Measurements from ENCODE around the gene AKAP7.

The AKAP7 gene

DNA sequence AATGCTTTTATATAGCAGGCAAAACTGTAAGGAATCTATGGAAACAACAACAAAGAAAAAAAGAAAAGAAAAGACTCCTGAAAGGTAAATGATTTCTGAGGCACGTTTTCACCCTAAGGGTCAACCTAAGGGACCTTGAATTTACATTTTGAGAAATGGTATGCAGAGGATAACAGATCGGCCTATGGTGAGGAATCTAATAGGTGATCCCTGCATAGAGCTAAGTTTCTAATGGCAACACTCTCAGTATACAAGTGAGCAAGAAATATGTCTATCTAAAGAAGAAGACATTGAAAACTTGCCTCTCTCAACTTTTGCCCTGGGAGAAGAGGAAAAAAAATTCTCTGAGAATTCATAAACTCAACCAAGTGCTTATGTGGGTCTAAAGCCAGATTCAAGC, 18.9 kb upstream of the AKAP7 start:
- Histone ChIP-seq H3K4me3 (ENCODE audit: low read depth in 1 of 2, low read length in 2 of 2) (no peak overlapping the region), H4K20me1 (ENCODE audit: insufficient read depth, low read length) (no peaks in the 10 kb centered on the region), H3K36me3 (ENCODE audit: insufficient read depth, low read length) (no peaks in the 10 kb centered on the region), H3K4me1 (ENCODE audit: insufficient read depth, low read length) (no peaks in the 10 kb centered on the region), H3K27ac (ENCODE audit: low read length) (no peak overlapping the region), H3K79me2 (ENCODE audit: insufficient read depth, low read length) (no peaks in the 10 kb centered on the region), H3K9ac (ENCODE audit: low read depth, low read length) (no peak overlapping the region), H3K9me3 (ENCODE audit: insufficient read depth, low read length, severe bottlenecking) (peaks cover 5% of the 10 kb centered on the region), H3K27me3 (ENCODE audit: insufficient read depth, low read length, poor library complexity) (no peaks in the 10 kb centered on the region), H3K4me2 (ENCODE audit: insufficient read depth, low read length) (no peak overlapping the region), H2AFZ (ENCODE audit: low read depth, low read length) (no peak overlapping the region)
- DNase-seq (no peak), ATAC-seq (ENCODE audit: insufficient read depth, low read depth) (no peak)
- no peak for TF ChIP-seq EZH2 (IDR thresholded peaks at IDR 0.05; ENCODE audit: borderline replicate concordance, low read depth, low read length, severe bottlenecking)
- TF ChIP-seq, protein P1, sequence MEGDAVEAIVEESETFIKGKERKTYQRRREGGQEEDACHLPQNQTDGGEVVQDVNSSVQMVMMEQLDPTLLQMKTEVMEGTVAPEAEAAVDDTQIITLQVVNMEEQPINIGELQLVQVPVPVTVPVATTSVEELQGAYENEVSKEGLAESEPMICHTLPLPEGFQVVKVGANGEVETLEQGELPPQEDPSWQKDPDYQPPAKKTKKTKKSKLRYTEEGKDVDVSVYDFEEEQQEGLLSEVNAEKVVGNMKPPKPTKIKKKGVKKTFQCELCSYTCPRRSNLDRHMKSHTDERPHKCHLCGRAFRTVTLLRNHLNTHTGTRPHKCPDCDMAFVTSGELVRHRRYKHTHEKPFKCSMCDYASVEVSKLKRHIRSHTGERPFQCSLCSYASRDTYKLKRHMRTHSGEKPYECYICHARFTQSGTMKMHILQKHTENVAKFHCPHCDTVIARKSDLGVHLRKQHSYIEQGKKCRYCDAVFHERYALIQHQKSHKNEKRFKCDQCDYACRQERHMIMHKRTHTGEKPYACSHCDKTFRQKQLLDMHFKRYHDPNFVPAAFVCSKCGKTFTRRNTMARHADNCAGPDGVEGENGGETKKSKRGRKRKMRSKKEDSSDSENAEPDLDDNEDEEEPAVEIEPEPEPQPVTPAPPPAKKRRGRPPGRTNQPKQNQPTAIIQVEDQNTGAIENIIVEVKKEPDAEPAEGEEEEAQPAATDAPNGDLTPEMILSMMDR (IDR thresholded peaks at IDR 0.05; ENCODE audit: borderline replicate concordance, extremely low read depth, low read length, poor library complexity, severe bottlenecking), result no peak

DNA sequence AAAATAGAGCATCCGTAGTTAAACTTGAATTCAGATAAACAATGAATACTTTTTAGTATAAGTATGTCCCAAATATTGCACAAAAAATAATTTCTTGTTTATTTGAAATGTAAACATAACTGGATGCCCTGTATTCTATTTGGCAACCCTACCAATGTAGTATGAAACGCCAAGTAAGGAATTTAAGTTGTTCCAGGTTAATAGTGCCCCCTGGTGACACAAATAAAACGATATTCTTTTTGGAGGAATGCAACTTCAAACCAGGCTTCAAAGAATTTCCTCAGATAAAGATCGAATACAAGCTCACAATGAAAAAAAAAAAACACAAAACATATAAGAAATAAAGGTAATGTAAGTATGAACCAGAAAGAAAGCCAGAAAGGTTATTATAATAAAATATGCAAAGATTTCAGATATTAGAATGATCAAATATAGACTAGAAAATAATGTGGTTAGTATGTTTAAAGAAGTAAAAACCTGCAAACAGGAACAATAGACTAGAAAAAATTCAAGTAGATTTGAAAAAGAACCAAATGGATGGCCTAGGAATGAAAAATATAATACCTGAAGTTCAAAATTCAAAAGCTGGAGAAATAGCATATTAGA, 18.4 kb upstream of the AKAP7 start:
- H3K9me3 ChIP-seq (ENCODE audit: insufficient read depth, low read length, severe bottlenecking), result peaks cover 5% of the 10 kb centered on the region
- no peaks in the 10 kb centered on the region for H3K27me3 ChIP-seq (ENCODE audit: insufficient read depth, low read length, poor library complexity)
- H2AFZ ChIP-seq (ENCODE audit: low read depth, low read length), result no peak overlapping the region
- no peaks in the 10 kb centered on the region for H3K36me3 ChIP-seq (ENCODE audit: insufficient read depth, low read length)
- no peaks in the 10 kb centered on the region for H4K20me1 ChIP-seq (ENCODE audit: insufficient read depth, low read length)
- no peaks in the 10 kb centered on the region for H3K4me1 ChIP-seq (ENCODE audit: insufficient read depth, low read length)
- H3K9ac ChIP-seq (ENCODE audit: low read depth, low read length), result no peak overlapping the region
- H3K79me2 ChIP-seq (ENCODE audit: insufficient read depth, low read length), result no peaks in the 10 kb centered on the region
- H3K4me3 ChIP-seq (ENCODE audit: low read depth in 1 of 2, low read length in 2 of 2), result no peak overlapping the region
- ATAC-seq (ENCODE audit: insufficient read depth, low read depth) (peak; percentile 37; the same call in 1 of the 3 replicates), DNase-seq (no peak)
- TF ChIP-seq EZH2 (IDR thresholded peaks at IDR 0.05; ENCODE audit: borderline replicate concordance, low read depth, low read length, severe bottlenecking), result no peak
- TF ChIP-seq, protein P1 (IDR thresholded peaks at IDR 0.05; ENCODE audit: borderline replicate concordance, extremely low read depth, low read length, poor library complexity, severe bottlenecking), result peak; percentile 52
- no peak overlapping the region for H3K27ac ChIP-seq (ENCODE audit: low read length)
- H3K4me2 ChIP-seq (ENCODE audit: insufficient read depth, low read length), result no peak overlapping the region

DNA sequence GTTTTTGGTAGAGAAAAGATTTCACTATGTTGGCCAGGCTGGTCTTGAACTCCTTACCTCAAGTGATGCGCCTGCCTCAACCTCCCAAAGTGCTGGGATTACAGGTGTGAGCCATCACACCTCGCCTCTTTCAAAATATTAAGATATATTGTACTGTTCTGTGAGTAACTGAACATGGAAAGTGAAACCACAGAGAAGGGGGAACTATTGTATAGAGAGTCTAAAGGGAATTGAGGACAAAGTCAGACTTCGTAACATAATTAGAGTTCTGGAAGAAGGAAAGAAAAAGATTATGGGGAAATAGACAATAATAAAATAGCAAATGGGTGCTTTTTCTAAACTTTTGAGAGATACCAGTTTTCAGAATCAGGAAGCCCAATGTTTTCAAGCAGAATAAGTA, 17.4 kb upstream of the AKAP7 start:
- DNase-seq (no peak), ATAC-seq (ENCODE audit: insufficient read depth, low read depth) (no peak)
- Histone ChIP-seq H3K27me3 (ENCODE audit: insufficient read depth, low read length, poor library complexity) (no peaks in the 10 kb centered on the region), H3K9me3 (ENCODE audit: insufficient read depth, low read length, severe bottlenecking) (peaks cover 5% of the 10 kb centered on the region), H4K20me1 (ENCODE audit: insufficient read depth, low read length) (no peaks in the 10 kb centered on the region), H2AFZ (ENCODE audit: low read depth, low read length) (no peak overlapping the region), H3K4me3 (ENCODE audit: low read depth in 1 of 2, low read length in 2 of 2) (no peak overlapping the region), H3K36me3 (ENCODE audit: insufficient read depth, low read length) (no peaks in the 10 kb centered on the region), H3K4me1 (ENCODE audit: insufficient read depth, low read length) (no peaks in the 10 kb centered on the region), H3K79me2 (ENCODE audit: insufficient read depth, low read length) (no peaks in the 10 kb centered on the region), H3K4me2 (ENCODE audit: insufficient read depth, low read length) (no peak overlapping the region), H3K9ac (ENCODE audit: low read depth, low read length) (no peak overlapping the region), H3K27ac (ENCODE audit: low read length) (no peak overlapping the region)
- no peak for TF ChIP-seq EZH2 (IDR thresholded peaks at IDR 0.05; ENCODE audit: borderline replicate concordance, low read depth, low read length, severe bottlenecking)
- TF ChIP-seq, protein P1 (IDR thresholded peaks at IDR 0.05; ENCODE audit: borderline replicate concordance, extremely low read depth, low read length, poor library complexity, severe bottlenecking), result no peak
